Measurements from ENCODE around the gene PPP4R3C. TPM values are rescaled to one million over a fixed set of nuclear protein-coding genes. Genes with fewer than 3 reads are reported as not detected.
"Not testable (repeated sequence)": the region's sequence is repeated elsewhere in the genome, so short reads cannot be mapped to it uniquely, and the experiment has no call there.

The PPP4R3C gene
- polyA plus RNA-seq, 2 donors, result not detected

DNA sequence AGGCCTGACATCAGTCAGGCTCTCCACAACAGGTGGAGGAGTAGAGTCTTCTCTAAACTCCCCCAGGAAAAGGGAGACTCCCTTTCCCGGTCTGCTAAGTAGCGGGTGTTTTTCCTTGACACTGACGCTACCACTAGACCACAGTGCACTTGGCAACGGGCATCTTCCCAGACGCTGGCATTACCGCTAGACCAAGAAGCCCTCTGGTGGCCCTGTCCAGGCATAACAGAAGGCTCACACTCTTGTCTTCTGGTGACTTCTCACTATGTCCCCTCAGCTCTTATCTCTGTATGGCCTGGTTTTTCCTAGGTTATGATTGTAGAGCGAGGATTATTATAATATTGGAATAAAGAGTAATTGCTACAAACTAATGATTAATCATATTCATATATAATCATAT, 20.7 kb downstream of the PPP4R3C start:
- not testable (repeated sequence) for H3K4me3 ChIP-seq (ENCODE audit: low read depth in 1 of 2, low read length in 2 of 2); H3K4me1 ChIP-seq (ENCODE audit: control insufficient read depth in 2 of 2, insufficient read depth in 2 of 2, low read length in 1 of 2); H3K27me3 ChIP-seq (ENCODE audit: control insufficient read depth in 1 of 2, insufficient read depth in 2 of 2, low read length in 2 of 2); H3K36me3 ChIP-seq (ENCODE audit: control insufficient read depth in 2 of 2, insufficient read depth in 2 of 2, low read length in 1 of 2); H3K27ac ChIP-seq (ENCODE audit: low read depth in 2 of 2, low read length in 1 of 2); H3K9me3 ChIP-seq (ENCODE audit: control insufficient read depth in 2 of 2, insufficient read depth in 1 of 2, low read depth in 1 of 2, low read length in 1 of 2)
- 81 to 95% methylated on average over 7 of the region's 7 CpGs for WGBS, 2 donors

DNA sequence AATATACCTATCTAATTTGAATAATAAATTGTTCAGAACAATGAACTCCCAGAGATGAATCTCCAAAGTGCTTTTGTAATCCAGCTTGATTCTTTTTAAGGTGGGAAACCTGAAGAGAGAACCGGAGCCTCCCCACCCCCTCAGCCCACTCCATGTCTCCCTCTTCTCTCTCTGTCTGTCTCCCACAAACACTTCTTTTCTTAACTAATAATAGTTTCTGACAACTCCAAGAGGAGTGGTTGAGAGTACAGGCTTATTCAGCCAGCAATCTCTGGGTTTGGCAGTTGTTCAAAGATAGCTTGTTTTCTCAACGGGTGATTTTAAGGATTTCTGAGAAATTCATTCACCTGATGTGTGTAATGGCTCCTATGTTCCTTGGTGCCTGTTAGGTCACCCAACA, 23.4 kb downstream of the PPP4R3C start:
- Histone ChIP-seq H3K4me1 (ENCODE audit: control insufficient read depth in 2 of 2, insufficient read depth in 2 of 2, low read length in 1 of 2) (no peaks in the 10 kb centered on the region), H3K27me3 (ENCODE audit: control insufficient read depth in 1 of 2, insufficient read depth in 2 of 2, low read length in 2 of 2) (no peaks in the 10 kb centered on the region), H3K36me3 (ENCODE audit: control insufficient read depth in 2 of 2, insufficient read depth in 2 of 2, low read length in 1 of 2) (no peaks in the 10 kb centered on the region), H3K9me3 (ENCODE audit: control insufficient read depth in 2 of 2, insufficient read depth in 1 of 2, low read depth in 1 of 2, low read length in 1 of 2) (peaks cover 3 to 4% of the 10 kb centered on the region in 2 donors), H3K4me3 (ENCODE audit: low read depth in 1 of 2, low read length in 2 of 2) (no peak overlapping the region), H3K27ac (ENCODE audit: low read depth in 2 of 2, low read length in 1 of 2) (no peak overlapping the region)
- 41 to 47% methylated on average over 2 of the region's 2 CpGs for WGBS, 2 donors

DNA sequence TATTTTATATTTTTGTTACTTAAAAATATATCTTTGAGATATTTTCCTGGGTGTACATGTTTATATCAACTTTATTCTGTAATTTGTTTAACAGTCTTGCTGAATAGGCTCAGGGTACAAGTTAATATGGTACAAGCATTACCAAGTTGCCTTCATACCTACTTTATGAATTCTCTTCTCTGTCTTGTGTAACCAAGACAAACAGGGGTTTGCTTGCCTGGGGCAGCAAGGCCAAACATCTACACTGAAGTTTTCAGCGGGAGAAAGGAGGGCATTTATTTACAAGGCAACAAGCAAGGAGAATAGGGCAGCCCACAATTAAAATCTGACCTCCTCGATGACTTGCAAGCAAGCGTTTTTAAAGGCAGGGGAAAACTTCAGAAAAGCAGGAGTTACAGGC, 24.2 kb downstream of the PPP4R3C start:
- no peaks in the 10 kb centered on the region for H3K4me1 ChIP-seq (ENCODE audit: control insufficient read depth in 2 of 2, insufficient read depth in 2 of 2, low read length in 1 of 2)
- H3K36me3 ChIP-seq (ENCODE audit: control insufficient read depth in 2 of 2, insufficient read depth in 2 of 2, low read length in 1 of 2), result no peaks in the 10 kb centered on the region
- 53 to 58% methylated on average over 3 of the region's 3 CpGs for WGBS, 2 donors
- no peaks in the 10 kb centered on the region for H3K27me3 ChIP-seq (ENCODE audit: control insufficient read depth in 1 of 2, insufficient read depth in 2 of 2, low read length in 2 of 2)
- no peak overlapping the region for H3K27ac ChIP-seq (ENCODE audit: low read depth in 2 of 2, low read length in 1 of 2)
- H3K9me3 ChIP-seq (ENCODE audit: control insufficient read depth in 2 of 2, insufficient read depth in 1 of 2, low read depth in 1 of 2, low read length in 1 of 2), result peaks cover 0 to 3% of the 10 kb centered on the region in 2 donors
- H3K4me3 ChIP-seq (ENCODE audit: low read depth in 1 of 2, low read length in 2 of 2), result no peak overlapping the region

DNA sequence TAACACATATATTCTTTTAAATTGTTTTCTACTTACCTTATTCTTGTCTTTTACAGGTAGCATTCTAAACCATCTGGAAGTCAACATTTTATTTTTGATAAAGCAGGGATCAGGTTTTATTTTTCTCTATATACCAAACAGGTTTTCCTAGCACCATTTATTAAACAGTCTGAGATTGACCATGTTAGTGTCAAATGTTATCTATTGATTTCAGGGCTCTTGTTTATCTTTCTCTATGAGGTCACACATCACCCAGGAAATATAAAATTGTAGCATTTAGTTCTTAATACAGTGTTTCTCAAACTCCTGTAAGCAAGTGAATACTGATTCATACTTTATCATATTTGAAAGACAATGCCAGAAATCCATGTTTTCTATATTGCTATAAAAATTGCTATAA, 28.1 kb downstream of the PPP4R3C start:
- Histone ChIP-seq H3K9me3 (ENCODE audit: control insufficient read depth in 2 of 2, insufficient read depth in 1 of 2, low read depth in 1 of 2, low read length in 1 of 2) (no peaks in the 10 kb centered on the region), H3K27ac (ENCODE audit: low read depth in 2 of 2, low read length in 1 of 2) (no peak overlapping the region), H3K4me3 (ENCODE audit: low read depth in 1 of 2, low read length in 2 of 2) (no peak overlapping the region), H3K36me3 (ENCODE audit: control insufficient read depth in 2 of 2, insufficient read depth in 2 of 2, low read length in 1 of 2) (no peaks in the 10 kb centered on the region), H3K4me1 (ENCODE audit: control insufficient read depth in 2 of 2, insufficient read depth in 2 of 2, low read length in 1 of 2) (no peaks in the 10 kb centered on the region), H3K27me3 (ENCODE audit: control insufficient read depth in 1 of 2, insufficient read depth in 2 of 2, low read length in 2 of 2) (no peaks in the 10 kb centered on the region)

Other genes starting within 250 kb of the PPP4R3C start
- gene DCAF8L2, start 127.0 kb upstream of the PPP4R3C start, polyA plus RNA-seq, result not detected

Data from esophagus (tissue), 2 donors.